Activated CD8-positive, alpha-beta memory T cell treated with anti-CD3 and anti-CD28 coated beads, Interleukin-2, amount 50 U/mL, for 24 hours (primary cell): ENCODE results near the gene ASH1L.
A peak's percentile ranks its signal among the peaks of the same experiment; 100 is the strongest.
"Not testable (repeated sequence)": the region's sequence is repeated elsewhere in the genome, so short reads cannot be mapped to it uniquely, and the experiment has no call there.

Experiments used
- DNase-seq: peaks from one replicate; pipeline ENCODE4 v3.0.0-alpha.2; 2020; ENCODE audit errors: extremely low read depth

The ASH1L gene

GRCh38 chr1:155562581-155563376 is at the start of gene ASH1L:
Gene ASH1L, minus strand, starts transcription at chr1:155562803. Its CDS starts 41,284 bp downstream, at chr1:155521519.
- DNase-seq, result peak; percentile 86

- not testable (repeated sequence) for DNase-seq
These were observed 47.6 kb upstream of the ASH1L start for GRCh38 chr1:155610257-155610647.

- DNase-seq, result peak; percentile 97
These were observed 47.1 kb upstream of the ASH1L start, which contains the start of gene MSTO1 for GRCh38 chr1:155609515-155610256. Gene MSTO1, plus strand, starts transcription at chr1:155610218. Its CDS starts 31 bp downstream, at chr1:155610249.

GRCh38 chr1:155608888-155609225 is 46.3 kb upstream of the ASH1L start:
- DNase-seq, result no peak

GRCh38 chr1:155607708-155608107 is 45.1 kb upstream of the ASH1L start:
- DNase-seq, result no peak

- DNase-seq, result not testable (repeated sequence)
These were observed 37.4 kb upstream of the ASH1L start for GRCh38 chr1:155599828-155600572.

GRCh38 chr1:155598842-155599331 is 36.3 kb upstream of the ASH1L start:
- no peak for DNase-seq

GRCh38 chr1:155596864-155597263 is 34.3 kb upstream of the ASH1L start:
- no peak for DNase-seq

- DNase-seq, result not testable (repeated sequence)
These were observed 33.4 kb upstream of the ASH1L start for GRCh38 chr1:155595877-155596474.

- DNase-seq, result no peak
These were observed 29.2 kb upstream of the ASH1L start for GRCh38 chr1:155591770-155592169.

GRCh38 chr1:155590516-155591247 is 28.1 kb upstream of the ASH1L start:
- not testable (repeated sequence) for DNase-seq

- not testable (repeated sequence) for DNase-seq
These were observed 26.7 kb upstream of the ASH1L start for GRCh38 chr1:155589282-155589681.

- not testable (repeated sequence) for DNase-seq
These were observed 21.2 kb upstream of the ASH1L start for GRCh38 chr1:155583846-155584245.

- not testable (repeated sequence) for DNase-seq
These were observed 13.0 kb upstream of the ASH1L start for GRCh38 chr1:155575608-155576007.

- no peak for DNase-seq
These were observed 11.5 kb upstream of the ASH1L start for GRCh38 chr1:155574077-155574476.

- DNase-seq, result no peak
These were observed 8.0 kb upstream of the ASH1L start for GRCh38 chr1:155570593-155570990.

- DNase-seq, result no peak
These were observed 7.5 kb upstream of the ASH1L start for GRCh38 chr1:155569988-155570592.

GRCh38 chr1:155563377-155564022 is 897 bp upstream of the ASH1L start:
- not testable (repeated sequence) for DNase-seq

GRCh38 chr1:155561779-155562580 is 623 bp downstream of the ASH1L start:
- peak; percentile 12 for DNase-seq
